ENCODE results near the gene MLKL.

The MLKL gene

GRCh38 chr16:74731853-74732477, 31.3 kb upstream of the MLKL start:
- no peak for TF ChIP-seq ZFX (IDR thresholded peaks at IDR 0.05; ENCODE audit: borderline replicate concordance)
- TF ChIP-seq, protein P1, sequence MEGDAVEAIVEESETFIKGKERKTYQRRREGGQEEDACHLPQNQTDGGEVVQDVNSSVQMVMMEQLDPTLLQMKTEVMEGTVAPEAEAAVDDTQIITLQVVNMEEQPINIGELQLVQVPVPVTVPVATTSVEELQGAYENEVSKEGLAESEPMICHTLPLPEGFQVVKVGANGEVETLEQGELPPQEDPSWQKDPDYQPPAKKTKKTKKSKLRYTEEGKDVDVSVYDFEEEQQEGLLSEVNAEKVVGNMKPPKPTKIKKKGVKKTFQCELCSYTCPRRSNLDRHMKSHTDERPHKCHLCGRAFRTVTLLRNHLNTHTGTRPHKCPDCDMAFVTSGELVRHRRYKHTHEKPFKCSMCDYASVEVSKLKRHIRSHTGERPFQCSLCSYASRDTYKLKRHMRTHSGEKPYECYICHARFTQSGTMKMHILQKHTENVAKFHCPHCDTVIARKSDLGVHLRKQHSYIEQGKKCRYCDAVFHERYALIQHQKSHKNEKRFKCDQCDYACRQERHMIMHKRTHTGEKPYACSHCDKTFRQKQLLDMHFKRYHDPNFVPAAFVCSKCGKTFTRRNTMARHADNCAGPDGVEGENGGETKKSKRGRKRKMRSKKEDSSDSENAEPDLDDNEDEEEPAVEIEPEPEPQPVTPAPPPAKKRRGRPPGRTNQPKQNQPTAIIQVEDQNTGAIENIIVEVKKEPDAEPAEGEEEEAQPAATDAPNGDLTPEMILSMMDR (IDR thresholded peaks at IDR 0.05): no peak
- H3K27ac ChIP-seq: no peak overlapping the region

DNA sequence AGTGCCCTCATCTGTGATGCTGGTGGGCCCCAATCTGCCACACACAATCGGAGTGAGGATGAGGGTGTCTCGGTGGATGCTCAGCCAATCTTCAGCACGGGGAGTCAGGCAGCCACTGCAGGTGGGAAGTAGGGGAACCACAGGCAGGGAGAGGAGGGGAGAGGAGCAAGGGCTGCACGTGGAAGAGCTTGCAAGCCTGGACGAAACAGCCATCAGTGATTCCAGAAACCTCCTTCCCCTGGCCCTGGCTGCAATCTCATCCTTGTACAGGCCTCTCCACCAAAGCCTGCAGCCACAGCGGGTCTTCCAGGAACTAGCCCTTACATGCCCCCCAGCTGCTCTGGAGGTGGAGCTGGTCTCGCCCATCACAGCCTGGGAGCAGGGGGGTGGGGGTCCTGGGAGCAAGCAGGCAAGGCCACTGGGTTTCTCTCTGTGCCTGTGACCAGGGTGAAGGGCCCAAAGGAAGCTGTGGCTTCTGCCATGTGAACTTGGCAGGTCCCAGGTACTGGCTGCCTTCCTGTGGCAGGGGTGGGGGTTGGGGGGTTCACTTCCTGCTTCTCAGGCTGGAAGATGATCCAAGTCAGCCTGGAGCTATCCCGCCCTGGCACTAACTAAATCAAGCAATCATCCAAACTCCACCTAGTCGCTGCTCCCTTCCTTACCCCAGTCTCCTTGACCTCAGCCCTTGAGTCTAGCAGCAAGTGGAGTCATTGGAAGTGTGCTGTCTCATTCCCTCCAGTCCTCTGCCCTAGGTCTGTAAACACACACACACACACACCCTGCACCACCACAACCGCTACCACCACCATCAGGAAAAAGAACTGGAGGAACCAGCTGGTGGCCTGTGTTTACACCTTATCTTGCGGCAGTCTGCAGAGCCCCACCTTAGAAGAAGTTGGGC, 29.4 kb upstream of the MLKL start:
- no peak overlapping the region for H3K27ac ChIP-seq
- no peak for TF ChIP-seq ZFX (IDR thresholded peaks at IDR 0.05; ENCODE audit: borderline replicate concordance)
- TF ChIP-seq, protein P1 (IDR thresholded peaks at IDR 0.05): no peak

DNA sequence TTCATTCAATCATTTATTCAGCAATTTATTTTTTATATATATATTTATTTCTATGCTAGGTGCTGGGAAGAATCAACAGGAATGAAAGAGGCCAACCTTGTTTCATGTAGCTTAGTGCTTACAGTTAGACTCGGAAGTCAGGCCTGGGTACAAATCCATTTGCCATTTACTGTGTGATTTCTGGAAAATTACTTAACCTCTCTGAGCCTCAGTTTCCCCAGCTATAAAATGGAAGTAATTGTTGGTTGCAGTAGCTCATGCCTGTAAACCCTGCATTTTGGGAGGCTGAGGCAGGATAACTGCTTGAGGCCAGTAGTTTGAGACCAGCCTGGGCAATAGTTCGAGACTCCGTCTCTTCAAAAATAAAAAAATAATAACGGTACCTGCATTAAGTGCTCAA, 27.2 kb upstream of the MLKL start:
- no peak overlapping the region for H3K27ac ChIP-seq
- TF ChIP-seq ZFX (IDR thresholded peaks at IDR 0.05; ENCODE audit: borderline replicate concordance): no peak
- TF ChIP-seq, protein P1 (IDR thresholded peaks at IDR 0.05): no peak

DNA sequence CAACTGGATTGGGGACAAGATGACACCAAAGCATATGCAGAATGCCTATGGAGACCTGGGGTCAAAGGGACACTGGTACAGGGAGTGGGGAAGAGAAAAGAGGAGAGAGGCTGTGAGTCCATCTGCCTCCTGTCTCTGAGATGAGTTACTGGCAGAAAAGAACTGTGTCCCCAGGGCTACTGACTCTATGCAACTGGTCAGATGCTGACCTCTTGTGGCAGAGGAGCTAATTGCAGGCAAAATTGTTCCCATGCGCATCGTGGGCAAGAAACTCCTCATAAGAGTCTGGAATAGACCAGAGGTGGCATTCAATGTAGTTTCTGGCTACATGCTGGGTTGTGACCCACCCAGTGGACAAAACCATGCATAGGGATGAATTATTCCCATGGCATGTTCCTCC, 26.1 kb upstream of the MLKL start:
- H3K27ac ChIP-seq: no peak overlapping the region
- TF ChIP-seq, protein P1 (IDR thresholded peaks at IDR 0.05): peak; percentile 67
- no peak for TF ChIP-seq ZFX (IDR thresholded peaks at IDR 0.05; ENCODE audit: borderline replicate concordance)

DNA sequence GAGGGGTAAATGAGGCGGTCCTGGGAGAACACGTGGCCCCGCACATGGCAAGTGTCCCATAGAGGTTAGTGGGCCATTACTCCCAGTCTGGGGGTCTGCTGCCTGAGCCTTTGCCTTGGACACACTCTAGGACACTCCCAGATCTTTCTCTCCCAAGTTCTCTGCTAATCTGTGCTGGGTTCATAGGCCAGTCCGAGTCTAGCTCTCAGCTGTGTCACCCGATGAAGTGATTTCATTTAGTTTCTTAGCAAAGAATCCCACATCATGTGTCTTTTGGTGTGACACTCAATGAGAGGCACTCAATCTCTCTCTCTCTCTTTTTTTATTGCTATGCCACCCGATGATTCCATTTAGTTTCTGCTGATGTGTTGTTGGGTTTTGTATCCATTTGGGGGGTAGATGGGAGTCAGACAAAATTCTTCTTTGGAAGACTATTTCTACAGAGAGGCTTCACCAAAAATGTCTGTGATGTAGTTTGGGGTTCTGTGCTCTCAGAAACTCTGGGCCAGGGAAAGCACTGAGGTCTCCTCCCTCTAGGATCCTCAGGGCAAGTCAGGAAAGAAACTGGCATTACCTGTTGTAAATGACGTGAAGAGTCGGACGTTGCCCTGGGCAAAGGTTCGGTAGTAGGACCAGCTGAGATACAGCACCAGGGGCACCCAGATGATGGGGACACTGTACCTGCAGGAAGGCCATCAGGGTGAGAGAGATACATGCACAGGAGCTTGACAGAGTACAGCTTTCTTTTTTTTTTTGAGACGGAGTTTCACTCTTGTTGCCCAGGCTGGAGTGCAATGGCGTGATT, 25.2 kb upstream of the MLKL start:
- no peak overlapping the region for H3K27ac ChIP-seq
- TF ChIP-seq, protein P1 (IDR thresholded peaks at IDR 0.05): no peak
- no peak for TF ChIP-seq ZFX (IDR thresholded peaks at IDR 0.05; ENCODE audit: borderline replicate concordance)

GRCh38 chr16:74724820-74725549, 24.3 kb upstream of the MLKL start:
- TF ChIP-seq ZFX (IDR thresholded peaks at IDR 0.05; ENCODE audit: borderline replicate concordance): no peak
- TF ChIP-seq, protein P1 (IDR thresholded peaks at IDR 0.05): no peak
- no peak overlapping the region for H3K27ac ChIP-seq
